Keratinocyte (primary cell): ENCODE measurements around the gene OR5A1. TPM values are rescaled to one million over a fixed set of nuclear protein-coding genes. Genes with fewer than 3 reads are reported as not detected.

Experiments
- DNase-seq: peaks from one replicate; pipeline ENCODE4 v3.0.0-alpha.2; 2011; ENCODE audit warnings: low read depth, missing footprints, low spot score
- FAIRE-seq: peaks from 2 replicates; lab custom pipeline; 2011; peaks lifted over from hg19 to GRCh38; lab: Jason Lieb, UNC
- H2AFZ ChIP-seq: 2 replicates; pipeline ENCODE4 v1.6.0; 2012; ENCODE audit warnings: low read length, control low read depth, inconsistent platforms; ENCODE audit not compliant: control insufficient read depth
- H3K27ac ChIP-seq: 2 replicates; pipeline ENCODE4 v1.5.1; 2011; ENCODE audit warnings: low read length; ENCODE audit not compliant: control insufficient read depth, insufficient read depth
- H3K27me3 ChIP-seq: 3 replicates; pipeline ENCODE4 v1.6.0; 2011; ENCODE audit warnings: low read length; ENCODE audit not compliant: control insufficient read depth, insufficient read depth; ENCODE audit errors: extremely low read depth
- H3K36me3 ChIP-seq, 2 experiments: 2 replicates in 1 of 2; 3 replicates in 1 of 2; pipeline ENCODE4 v1.5.1; 2011; ENCODE audit warnings: low read length in 2 of 2, mild to moderate bottlenecking in 1 of 2; ENCODE audit not compliant: control insufficient read depth in 2 of 2, insufficient read depth in 2 of 2; ENCODE audit errors: extremely low read depth in 1 of 2
- H3K4me1 ChIP-seq: 3 replicates; pipeline ENCODE4 v1.5.1; 2011; ENCODE audit warnings: low read length; ENCODE audit not compliant: control insufficient read depth, insufficient read depth; ENCODE audit errors: extremely low read depth
- H3K4me2 ChIP-seq: 3 replicates; pipeline ENCODE4 v1.6.0; 2011; ENCODE audit warnings: low read depth, low read length; ENCODE audit not compliant: control insufficient read depth, insufficient read depth; ENCODE audit errors: extremely low read depth
- H3K4me3 ChIP-seq, 3 experiments: fragments of 200-600 bp in 1 of 3; sonication (generic) in 1 of 3; 2 replicates in 2 of 3; 3 replicates in 1 of 3; pipeline ENCODE4 v1.5.1; 2011 to 2016; ENCODE audit warnings: low read length in 3 of 3, mild to moderate bottlenecking in 3 of 3, control low read depth in 2 of 3, inconsistent platforms in 1 of 3, low read depth in 1 of 3, mixed read lengths in 1 of 3, mixed run types in 1 of 3, moderate library complexity in 1 of 3; ENCODE audit not compliant: control insufficient read depth in 2 of 3, insufficient read depth in 2 of 3; ENCODE audit errors: extremely low read depth in 1 of 3
- H3K79me2 ChIP-seq: 2 replicates; pipeline ENCODE4 v1.6.0; 2012; ENCODE audit warnings: low read length; ENCODE audit not compliant: control insufficient read depth, insufficient read depth
- H3K9ac ChIP-seq: 3 replicates; pipeline ENCODE4 v1.6.0; 2011; ENCODE audit warnings: low read length; ENCODE audit not compliant: control insufficient read depth, insufficient read depth; ENCODE audit errors: extremely low read depth
- H3K9me1 ChIP-seq: 3 replicates; pipeline ENCODE4 v1.6.0; 2011; ENCODE audit warnings: low read length; ENCODE audit not compliant: control insufficient read depth, insufficient read depth; ENCODE audit errors: extremely low read depth
- H3K9me3 ChIP-seq: 2 replicates; pipeline ENCODE4 v1.5.1; 2012; ENCODE audit warnings: low read depth, low read length; ENCODE audit not compliant: control insufficient read depth
- H4K20me1 ChIP-seq: 3 replicates; pipeline ENCODE4 v1.6.0; 2011; ENCODE audit warnings: low read length; ENCODE audit not compliant: control insufficient read depth, insufficient read depth; ENCODE audit errors: extremely low read depth
- CTCF ChIP-seq, 3 experiments: IDR thresholded peaks in 1 of 3; conservative IDR thresholded peaks in 1 of 3; optimal IDR thresholded peaks in 1 of 3; 2 replicates in 2 of 3; 3 replicates in 1 of 3; pipeline versions ENCODE3 to v1.5.1; 2011; ENCODE audit warnings: low read length in 3 of 3, mild to moderate bottlenecking in 3 of 3, moderate library complexity in 2 of 3, control low read depth in 1 of 3, inconsistent platforms in 1 of 3; ENCODE audit not compliant: insufficient read depth in 2 of 3; ENCODE audit errors: extremely low read depth in 1 of 3
- EZH2 ChIP-seq: IDR thresholded peaks from one replicate; pipeline ENCODE4 v1.6.1; 2012; ENCODE audit warnings: inconsistent platforms, mild to moderate bottlenecking, low read length, moderate library complexity
- dilution Hi-C: fragments of 300-500 bp; cut with MboI; formaldehyde crosslinking; loops from one replicate; pipeline ENCODE4 v1.7.0; 2020; ENCODE audit warnings: low sequenced_read_pairs; ENCODE audit not compliant: extremely low pct_ligation_motif_present
- polyA plus RNA-seq, 5 experiments: library from polyadenylated mRNA; depleted of rRNA in 3 of 5; stranded (reverse) in 3 of 5; stranded (forward) in 1 of 5; unstranded in 1 of 5; fragments of >200 nt; gene quantifications; 1 replicate in 1 of 5; 2 replicates in 3 of 5; 3 replicates in 1 of 5; pipeline versions ENCODE4 v1.2.1 to v1.2.3, GENCODE V29; 2011 to 2012; ENCODE audit warnings: missing spikeins in 2 of 5, low read depth in 1 of 5, low replicate concordance in 1 of 5

The OR5A1 gene
- polyA plus RNA-seq, 1 donor (not counting 4 experiments of a cell fraction or from before 2014, with no cell fraction given), result not detected

- H3K4me3 ChIP-seq, result no peak within 1 kb of the TSS
- H2AFZ ChIP-seq, result no peak within 1 kb of the TSS
- DNase-seq (no peak), FAIRE-seq (no peak)
- H3K36me3 ChIP-seq, result no peaks in the 10 kb centered on the region
- no peak within 1 kb of the TSS for H3K4me2 ChIP-seq
- no peaks in the 10 kb centered on the region for H3K9me1 ChIP-seq
- TF ChIP-seq CTCF (optimal IDR thresholded peaks at IDR 0.05 in 1 of 3, IDR thresholded peaks at IDR 0.05 in 1 of 3, conservative IDR thresholded peaks at IDR 0.05 in 1 of 3; ENCODE audit: extremely low read depth in 1 of 3, insufficient read depth in 2 of 3, low read length in 3 of 3) (no peak), EZH2 (no peak)
- dilution Hi-C loops, result no loop called here
- H3K27ac ChIP-seq, result no peak within 1 kb of the TSS
- H4K20me1 ChIP-seq, result no peaks in the 10 kb centered on the region
- no peak within 1 kb of the TSS for H3K9ac ChIP-seq
- H3K4me1 ChIP-seq, result no peaks in the 10 kb centered on the region
- H3K27me3 ChIP-seq, result no peaks in the 10 kb centered on the region
- no peaks in the 10 kb centered on the region for H3K9me3 ChIP-seq
- H3K79me2 ChIP-seq, result no peaks in the 10 kb centered on the region
These were observed 20.4 kb downstream of the OR5A1 start, which contains the start of gene OR4D6 for GRCh38 chr11:59456661-59457060. OR4D6 (plus strand) TSS chr11:59456961; CDS start chr11:59456961, 0 bp downstream.

- no peaks in the 10 kb centered on the region for H3K9me1 ChIP-seq
- no peaks in the 10 kb centered on the region for H3K9me3 ChIP-seq
- FAIRE-seq (no peak), DNase-seq (no peak)
- no peaks in the 10 kb centered on the region for H3K4me1 ChIP-seq
- H3K27me3 ChIP-seq, result no peaks in the 10 kb centered on the region
- H3K36me3 ChIP-seq, result no peaks in the 10 kb centered on the region
- no peak overlapping the region for H3K4me3 ChIP-seq
- dilution Hi-C loops, result no loop called here
- H3K27ac ChIP-seq, result no peak overlapping the region
- no peak overlapping the region for H3K9ac ChIP-seq
- no peak overlapping the region for H3K4me2 ChIP-seq
- H4K20me1 ChIP-seq, result no peaks in the 10 kb centered on the region
- TF ChIP-seq EZH2 (no peak), CTCF (optimal IDR thresholded peaks at IDR 0.05 in 1 of 3, IDR thresholded peaks at IDR 0.05 in 1 of 3, conservative IDR thresholded peaks at IDR 0.05 in 1 of 3; ENCODE audit: extremely low read depth in 1 of 3, insufficient read depth in 2 of 3, low read length in 3 of 3) (no peak)
- no peaks in the 10 kb centered on the region for H3K79me2 ChIP-seq
- H2AFZ ChIP-seq, result no peak overlapping the region
These were observed 23.6 kb downstream of the OR5A1 start for GRCh38 chr11:59459916-59460315.
